ENCODE data around the gene MGAT4B. TPM values are rescaled to one million over a fixed set of nuclear protein-coding genes. Genes with fewer than 3 reads are reported as not detected.
A peak's percentile ranks its signal among the peaks of the same experiment; 100 is the strongest.

The MGAT4B gene
- polyA plus RNA-seq, 3 donors: 12.4 to 151 (median 14.3) TPM

GRCh38 chr5:179830818-179831468 is 24.3 kb upstream of the MGAT4B start:
- DNase-seq: no peak
- H3K36me3 ChIP-seq (replicated peaks in 1 of 2; ENCODE audit: control insufficient read depth in 1 of 2, insufficient read depth in 2 of 2, low read length in 2 of 2): peaks cover 84 to 86% of the 10 kb centered on the region in 2 donors
- H3K27ac ChIP-seq (ENCODE audit: low read depth in 1 of 2, low read length in 2 of 2): no peak overlapping the region
- TF ChIP-seq CTCF (IDR thresholded peaks at IDR 0.05): no peak
- peak overlapping the region in 2 of 7 donors; percentile 25 to 32 for H3K27ac Mint-ChIP-seq
- intact Hi-C loops (cut with micrococcal nuclease): no loop called here
- H2AFZ ChIP-seq (ENCODE audit: insufficient read depth, low read depth, low read length, poor library complexity, severe bottlenecking): no peak overlapping the region
- H3K27me3 ChIP-seq (ENCODE audit: control insufficient read depth in 2 of 2, insufficient read depth in 2 of 2, low read length in 2 of 2): no peaks in the 10 kb centered on the region
- no peaks in the 10 kb centered on the region for H3K27me3 Mint-ChIP-seq (ENCODE audit: low read depth in 3 of 3)
- H3K4me1 Mint-ChIP-seq: peaks cover 23% of the 10 kb centered on the region
- H4K20me1 ChIP-seq (ENCODE audit: insufficient read depth, low read length): peaks cover 85% of the 10 kb centered on the region
- peaks cover 0 to 2% (median 0%) of the 10 kb centered on the region in 7 donors for H3K9me3 Mint-ChIP-seq
- WGBS (ENCODE audit: insufficient coverage): 100% methylated on average over 5 of the region's 7 CpGs
- no peaks in the 10 kb centered on the region for H3K9me3 ChIP-seq (replicated peaks in 1 of 2; ENCODE audit: control insufficient read depth in 1 of 2, insufficient read depth in 1 of 2, low read length in 2 of 2)
- no peak overlapping the region for H3K4me3 Mint-ChIP-seq
- H3K36me3 Mint-ChIP-seq: peaks cover 82 to 94% of the 10 kb centered on the region in 2 donors
- no peak overlapping the region for H3K4me3 ChIP-seq (replicated peaks in 1 of 3; ENCODE audit: low read depth in 2 of 3, low read length in 3 of 3)
- H3K9ac ChIP-seq (ENCODE audit: insufficient read depth, low read length, poor library complexity, severe bottlenecking): no peak overlapping the region
- peaks cover 27% of the 10 kb centered on the region for H3K79me2 ChIP-seq (ENCODE audit: insufficient read depth, low read length)
- H3K4me1 ChIP-seq (ENCODE audit: control insufficient read depth in 1 of 2, insufficient read depth in 2 of 2, low read length in 2 of 2): peaks cover 16 to 20% of the 10 kb centered on the region in 2 donors
- no peak overlapping the region for H3K4me2 ChIP-seq (replicated peaks; ENCODE audit: extremely low read depth, low read length, poor library complexity, severe bottlenecking)

- H3K4me3 Mint-ChIP-seq: no peak overlapping the region
- H3K27me3 ChIP-seq (ENCODE audit: control insufficient read depth in 2 of 2, insufficient read depth in 2 of 2, low read length in 2 of 2): no peaks in the 10 kb centered on the region
- WGBS (ENCODE audit: insufficient coverage): no CpG with 5 or more reads among the region's 7 CpGs
- DNase-seq: no peak
- peaks cover 38% of the 10 kb centered on the region for H3K79me2 ChIP-seq (ENCODE audit: insufficient read depth, low read length)
- peaks cover 16 to 20% of the 10 kb centered on the region in 2 donors for H3K4me1 ChIP-seq (ENCODE audit: control insufficient read depth in 1 of 2, insufficient read depth in 2 of 2, low read length in 2 of 2)
- H3K27ac Mint-ChIP-seq: peak overlapping the region in 2 of 7 donors; percentile 15 to 35
- peaks cover 27% of the 10 kb centered on the region for H3K4me1 Mint-ChIP-seq
- no peak overlapping the region for H2AFZ ChIP-seq (ENCODE audit: insufficient read depth, low read depth, low read length, poor library complexity, severe bottlenecking)
- H3K36me3 Mint-ChIP-seq: peaks cover 85 to 94% of the 10 kb centered on the region in 2 donors
- no peak overlapping the region for H3K4me2 ChIP-seq (replicated peaks; ENCODE audit: extremely low read depth, low read length, poor library complexity, severe bottlenecking)
- no peaks in the 10 kb centered on the region for H3K27me3 Mint-ChIP-seq (ENCODE audit: low read depth in 3 of 3)
- H3K27ac ChIP-seq (ENCODE audit: low read depth in 1 of 2, low read length in 2 of 2): no peak overlapping the region
- intact Hi-C loops (cut with micrococcal nuclease): loop anchor here in 1 of 2 donors (10.0 kb wide), 2 partner anchors 145 to 205 kb away; partner anchors contain the start of gene HNRNPH1
- peaks cover 0 to 2% (median 0%) of the 10 kb centered on the region in 7 donors for H3K9me3 Mint-ChIP-seq
- no peak overlapping the region for H3K9ac ChIP-seq (ENCODE audit: insufficient read depth, low read length, poor library complexity, severe bottlenecking)
- no peaks in the 10 kb centered on the region for H3K9me3 ChIP-seq (replicated peaks in 1 of 2; ENCODE audit: control insufficient read depth in 1 of 2, insufficient read depth in 1 of 2, low read length in 2 of 2)
- no peak overlapping the region for H3K4me3 ChIP-seq (replicated peaks in 1 of 3; ENCODE audit: low read depth in 2 of 3, low read length in 3 of 3)
- no peak for TF ChIP-seq CTCF (IDR thresholded peaks at IDR 0.05)
- peaks cover 94% of the 10 kb centered on the region for H4K20me1 ChIP-seq (ENCODE audit: insufficient read depth, low read length)
- H3K36me3 ChIP-seq (replicated peaks in 1 of 2; ENCODE audit: control insufficient read depth in 1 of 2, insufficient read depth in 2 of 2, low read length in 2 of 2): peaks cover 87 to 89% of the 10 kb centered on the region in 2 donors
These were observed 23.2 kb upstream of the MGAT4B start for GRCh38 chr5:179829732-179830435.
